GM18873 (cell line): ENCODE results near the gene MKKS.
"Not testable (repeated sequence)": the region's sequence is repeated elsewhere in the genome, so short reads cannot be mapped to it uniquely, and the experiment has no call there.

Experiments
- ATAC-seq: cut with Tn5 transposase; IDR thresholded peaks from one replicate; pipeline ENCODE4 v1.9.1; 2021; ENCODE audit warnings: mild to moderate bottlenecking, moderate library complexity, moderate number of reproducible peaks; ENCODE audit not compliant: unreplicated experiment, low FRiP score

Gene MKKS

DNA sequence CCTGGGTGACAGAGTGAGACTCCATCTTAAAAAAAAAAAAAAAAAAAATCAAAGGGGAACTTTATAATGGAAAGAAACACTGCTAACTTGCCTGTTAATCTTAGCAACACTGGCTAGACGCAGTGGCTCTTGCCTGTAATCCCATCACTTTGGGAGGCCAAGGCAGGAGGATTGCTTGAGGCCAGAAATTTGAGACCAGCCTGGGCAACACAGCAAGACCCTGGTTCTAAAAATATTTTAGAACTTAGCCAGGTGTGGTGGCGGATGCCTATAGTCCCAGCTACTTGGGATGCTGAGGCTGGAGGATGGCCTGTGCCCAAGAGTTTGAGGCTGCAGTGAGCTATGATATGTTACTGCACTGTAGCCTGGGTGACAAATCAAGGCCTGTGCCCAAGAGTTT, 16.8 kb downstream of the MKKS start:
- not testable (repeated sequence) for ATAC-seq

DNA sequence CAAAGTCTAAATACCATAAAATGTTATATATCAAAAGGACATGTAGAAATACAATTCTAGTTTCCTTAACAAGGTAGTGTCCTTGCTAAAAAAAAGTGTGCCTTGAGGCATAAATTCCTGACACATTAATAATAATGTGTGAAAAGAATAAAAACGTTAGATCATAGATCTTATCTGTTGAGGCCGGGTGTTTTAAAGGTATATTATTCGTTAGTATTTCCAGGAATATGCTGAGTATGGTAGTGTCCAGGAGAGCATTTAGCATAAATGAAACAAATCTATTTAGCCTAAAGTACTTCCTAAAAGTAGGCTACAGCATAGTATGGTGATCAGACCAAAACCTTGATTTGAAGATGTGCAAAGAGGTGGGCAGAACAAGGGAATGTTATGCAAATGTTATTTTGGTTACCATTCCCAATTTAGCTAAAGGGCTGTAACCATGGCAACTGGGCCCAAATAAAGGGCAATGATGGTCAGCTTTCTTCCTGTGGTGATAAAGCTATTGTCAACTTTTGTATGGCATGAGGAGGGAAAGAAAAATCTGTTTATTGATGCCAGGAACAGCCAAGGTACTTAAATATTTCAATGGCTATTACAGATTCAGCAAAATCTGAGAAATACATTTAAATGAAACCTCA, 18.9 kb downstream of the MKKS start:
- no peak for ATAC-seq

DNA sequence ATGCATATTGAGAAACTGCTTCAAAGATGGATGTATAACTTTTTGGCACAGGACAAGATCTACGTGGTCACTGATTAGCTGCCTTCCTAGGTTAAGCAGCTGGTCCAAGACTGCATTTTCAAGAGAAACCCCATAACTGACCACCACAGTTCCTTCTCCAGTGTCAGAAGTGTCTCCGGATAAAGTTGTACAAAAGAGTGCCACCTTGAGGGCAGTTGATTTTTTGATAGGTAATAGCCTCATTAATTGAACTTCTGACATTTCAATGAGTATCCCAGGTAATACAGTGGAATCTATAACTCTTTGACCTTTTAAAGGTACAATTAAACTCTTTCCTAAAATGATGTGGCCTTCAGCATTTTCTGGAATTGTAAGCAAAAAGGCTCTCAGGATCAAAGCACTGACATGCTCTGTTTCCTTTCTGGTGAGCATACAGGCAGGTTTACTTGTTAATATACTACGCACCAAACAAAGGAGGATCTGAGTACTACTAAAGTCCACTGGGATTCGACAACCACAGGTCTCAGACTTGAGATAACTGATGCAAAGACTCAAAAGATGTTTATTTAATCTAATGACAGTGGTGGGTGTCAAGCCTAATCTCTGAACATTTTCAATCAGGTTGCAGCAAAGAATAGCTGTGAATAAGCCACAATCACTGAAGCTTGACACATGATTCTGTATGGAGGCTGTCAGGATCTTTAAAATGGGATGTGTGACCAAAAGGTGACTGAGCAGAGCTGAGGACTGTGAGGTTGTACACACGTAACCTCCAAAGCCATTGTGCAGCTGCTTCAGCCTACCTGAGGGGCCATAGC, 21.2 kb downstream of the MKKS start:
- no peak for ATAC-seq

DNA sequence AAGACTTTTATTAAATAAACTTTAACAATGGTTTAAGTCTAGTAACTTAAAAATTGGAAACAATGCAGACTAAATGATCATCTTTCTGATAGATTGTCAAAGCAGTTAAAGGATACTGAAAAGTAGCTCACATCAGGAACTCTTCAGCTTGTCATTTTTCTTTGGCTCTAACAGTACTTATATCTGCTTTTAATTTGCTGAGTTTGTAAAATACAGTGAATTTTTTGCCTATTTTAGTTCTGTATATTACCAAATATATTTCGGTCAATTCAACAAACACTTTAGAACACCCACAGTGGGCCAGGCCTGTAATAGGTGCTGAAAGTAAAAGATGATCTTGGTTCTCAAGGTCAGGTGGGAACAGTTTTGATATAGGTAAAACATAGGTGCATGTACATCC, 22.3 kb downstream of the MKKS start:
- no peak for ATAC-seq

DNA sequence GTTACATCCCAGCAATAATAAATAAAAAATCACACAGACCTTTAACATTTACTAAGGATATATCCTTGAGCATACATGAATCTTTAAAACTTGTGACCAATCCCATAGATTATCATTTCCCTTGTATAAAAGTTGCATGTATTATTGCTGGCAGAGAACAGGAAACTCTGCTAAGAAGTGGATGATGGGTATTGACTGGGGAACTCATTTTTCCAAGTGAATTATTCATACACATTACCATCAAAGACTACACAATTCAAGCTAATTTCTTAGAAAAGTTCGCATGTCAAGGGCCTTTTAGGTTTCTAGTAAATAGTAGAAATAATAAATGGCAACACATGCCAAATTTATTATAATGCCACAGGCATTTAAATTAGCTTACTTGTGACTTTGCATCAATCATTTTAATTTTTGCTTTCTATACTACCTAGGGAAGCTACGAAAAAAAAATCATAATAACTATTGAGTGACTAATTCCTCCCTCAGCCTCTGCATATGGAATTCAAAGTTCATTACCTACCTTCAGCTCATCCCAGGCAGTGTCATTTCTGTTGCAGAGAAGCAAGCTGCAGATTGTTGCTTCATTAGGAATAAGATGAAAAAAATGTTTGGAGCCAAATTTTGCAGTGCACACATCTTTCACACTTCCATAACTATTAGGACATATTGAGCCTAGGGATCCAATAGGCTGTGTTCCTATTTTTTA, 25.8 kb downstream of the MKKS start:
- no peak for ATAC-seq

DNA sequence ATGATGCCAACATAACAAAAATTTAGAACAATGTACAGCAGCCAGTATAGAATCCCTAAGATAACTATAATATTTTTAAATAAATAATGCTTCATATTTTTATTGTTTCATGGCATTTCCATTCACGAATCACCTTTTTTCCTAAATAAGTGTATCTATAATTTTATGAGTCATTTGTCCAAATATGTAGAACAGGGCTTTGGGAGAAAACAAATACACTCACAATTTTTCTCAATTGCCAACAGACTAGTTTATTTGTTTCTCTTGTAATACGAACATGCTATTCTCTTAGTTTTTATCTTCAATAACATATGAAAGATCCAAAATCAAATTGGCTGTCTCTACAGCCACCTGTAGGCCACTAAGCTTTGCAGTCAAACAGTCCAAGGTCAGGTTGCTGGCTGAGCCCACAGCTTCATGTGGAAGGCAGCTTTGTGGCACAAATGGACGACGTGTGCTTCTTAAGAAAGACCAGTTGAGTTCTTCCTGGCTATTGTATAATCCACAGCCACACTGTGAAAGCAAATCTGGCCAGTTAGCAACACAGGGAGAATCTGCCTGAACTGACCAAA, 29.0 kb downstream of the MKKS start:
- no peak for ATAC-seq

DNA sequence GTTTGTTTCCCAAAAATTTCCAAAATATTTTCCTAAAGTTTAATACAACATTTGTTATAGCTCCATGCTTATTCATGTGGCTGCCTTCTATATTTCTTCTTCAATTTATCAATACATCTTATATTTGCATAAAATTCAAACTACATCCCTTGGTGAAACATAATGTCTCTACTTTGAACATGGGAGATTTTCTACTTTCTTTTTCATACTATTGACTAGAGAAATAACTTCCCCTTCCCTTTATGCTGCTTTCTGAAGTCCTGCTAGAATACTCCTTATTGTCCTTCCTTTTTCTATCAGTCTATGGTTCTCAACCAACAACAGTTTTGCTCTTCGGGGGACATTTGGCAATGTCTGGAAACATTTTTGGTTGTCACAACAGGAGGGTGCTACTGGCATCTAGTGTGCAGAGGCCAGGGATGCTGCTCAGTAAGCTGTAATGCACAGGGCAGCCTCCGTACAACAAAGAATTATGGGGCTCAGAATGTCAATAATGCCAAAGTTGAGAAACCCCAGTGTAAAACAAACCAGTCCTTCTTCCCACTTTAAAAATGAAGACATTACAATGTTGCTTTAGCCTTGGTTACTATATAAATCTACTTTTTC, 29.9 kb downstream of the MKKS start:
- ATAC-seq = no peak

DNA sequence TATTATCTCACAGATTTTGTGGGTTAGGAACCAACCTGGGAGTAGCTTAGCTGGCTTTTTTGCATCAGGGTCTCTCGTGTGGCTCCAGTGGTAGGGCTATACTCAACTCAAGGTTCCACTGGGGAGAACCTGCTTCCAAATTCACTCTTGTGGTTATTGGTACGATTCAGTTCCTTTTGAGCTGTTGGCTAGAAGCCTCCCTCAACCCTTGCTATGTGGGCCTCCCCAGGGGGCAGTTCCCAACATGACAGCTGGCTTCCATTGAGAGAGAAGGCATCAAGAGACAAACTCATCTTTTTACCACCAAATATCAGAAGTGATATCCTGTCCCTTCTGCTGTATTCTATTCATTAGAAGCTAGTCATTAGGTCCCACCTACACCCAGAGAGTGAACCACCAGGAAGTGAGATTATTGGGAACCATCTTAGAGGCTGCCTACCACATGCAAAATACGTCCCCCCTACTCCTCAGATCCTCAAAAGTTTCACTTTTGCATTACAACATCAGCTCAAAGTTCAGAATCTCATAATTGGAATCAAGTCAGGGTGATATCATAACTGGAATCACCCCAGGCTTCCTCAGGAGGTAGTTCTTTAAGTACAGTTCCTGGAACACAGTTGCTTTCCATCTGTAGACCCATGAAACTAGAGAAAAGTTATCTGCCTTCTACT, 30.9 kb downstream of the MKKS start:
- no peak for ATAC-seq

DNA sequence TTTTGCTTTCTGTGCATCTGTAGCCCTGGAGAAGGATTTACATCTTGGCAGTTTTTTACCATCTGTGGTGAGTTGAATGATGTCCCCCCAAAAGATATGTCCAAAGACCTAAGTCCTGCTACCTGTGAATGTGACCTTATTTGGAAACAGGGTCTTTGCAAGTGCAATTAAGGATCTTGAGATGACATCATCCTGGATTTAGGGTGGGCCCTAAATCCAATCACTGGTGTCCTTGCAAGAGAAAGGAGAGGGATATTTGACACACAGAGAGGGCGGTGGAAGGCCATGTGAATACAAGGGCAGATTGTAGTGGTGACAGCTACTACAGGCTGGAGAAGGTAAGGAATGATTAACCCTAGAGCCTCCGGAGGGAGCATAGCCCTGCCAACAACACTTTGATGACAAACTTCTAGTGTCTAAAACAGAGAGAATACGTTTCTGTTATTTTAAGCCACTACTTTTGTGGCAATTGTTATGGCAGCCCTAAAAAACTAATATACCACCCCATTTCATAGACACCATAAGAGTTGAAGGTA, 35.1 kb downstream of the MKKS start:
- ATAC-seq = no peak

DNA sequence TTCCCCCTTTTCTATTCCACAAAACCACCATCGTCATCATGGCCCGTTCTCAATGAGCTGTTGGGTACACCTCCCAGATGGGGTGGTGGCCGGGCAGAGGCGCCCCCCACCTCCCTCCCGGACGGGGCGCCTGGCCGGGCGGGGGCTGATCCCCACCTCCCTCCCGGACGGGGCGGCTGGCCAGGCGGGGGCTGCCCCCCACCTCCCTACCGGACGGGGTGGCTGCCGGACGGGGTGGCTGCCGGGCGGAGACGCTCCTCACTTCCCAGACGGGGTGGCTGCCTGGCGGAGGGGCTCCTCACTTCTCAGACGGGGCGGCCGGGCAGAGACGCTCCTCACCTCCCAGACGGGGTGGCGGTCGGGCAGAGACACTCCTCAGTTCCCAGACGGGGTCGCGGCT, 39.3 kb downstream of the MKKS start:
- not testable (repeated sequence) for ATAC-seq

DNA sequence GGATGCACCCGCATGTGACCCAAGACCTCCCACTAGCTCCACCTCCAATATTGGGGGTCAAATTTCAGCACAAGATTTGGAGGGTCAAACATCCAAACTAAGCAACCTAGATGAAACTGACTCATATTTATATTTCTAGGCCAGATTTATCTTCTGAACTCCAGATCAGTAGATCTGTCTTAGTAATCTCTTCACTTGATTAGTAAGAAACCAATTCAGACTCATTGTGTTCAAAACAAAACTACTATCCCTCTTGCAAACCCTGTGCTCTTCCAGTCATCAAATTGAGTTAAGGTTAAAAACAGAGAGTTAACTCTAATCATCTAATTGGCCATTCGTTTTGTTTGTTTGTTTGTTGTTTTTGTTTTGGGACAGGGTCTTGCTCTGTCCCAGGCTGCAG, 43.3 kb downstream of the MKKS start:
- ATAC-seq = no peak

DNA sequence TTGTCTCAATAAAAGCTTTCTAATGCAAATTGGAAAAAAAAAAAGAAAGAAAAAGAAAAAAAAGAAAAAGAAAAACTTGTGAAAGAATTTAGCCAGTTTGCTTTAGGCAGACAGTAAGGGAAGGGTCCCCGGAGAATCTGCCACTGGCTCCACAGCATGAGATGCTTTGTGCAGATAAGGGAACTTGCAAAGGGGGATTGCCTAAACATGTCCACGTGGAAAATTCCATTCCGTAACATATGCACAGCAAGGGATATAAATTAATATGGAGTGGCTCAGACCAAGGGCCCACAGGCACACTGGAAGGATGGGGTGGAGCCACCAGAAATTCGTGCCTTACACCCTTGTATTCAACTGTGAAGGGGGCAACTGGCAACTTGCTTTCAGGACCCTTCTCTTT, 45.4 kb downstream of the MKKS start:
- ATAC-seq = no peak

DNA sequence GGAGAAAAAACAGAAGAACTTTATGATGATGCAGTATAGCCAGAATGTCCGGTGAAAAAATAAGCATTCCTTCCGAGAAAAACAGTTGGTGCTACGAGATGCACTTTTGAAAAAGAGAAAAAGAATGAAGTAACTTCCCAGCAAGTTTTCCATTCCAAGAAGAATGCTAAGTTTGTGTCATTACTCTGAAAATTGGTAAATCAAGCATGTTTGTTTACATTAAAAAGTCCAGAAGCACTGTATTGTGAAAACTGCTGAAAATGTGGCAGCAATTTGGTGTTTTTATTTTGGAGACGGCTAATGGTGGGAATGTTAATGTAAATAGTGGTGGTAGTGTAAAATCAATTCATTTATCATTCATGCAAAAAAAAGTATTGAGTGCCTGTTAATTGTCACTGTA, 46.3 kb downstream of the MKKS start:
- no peak for ATAC-seq

DNA sequence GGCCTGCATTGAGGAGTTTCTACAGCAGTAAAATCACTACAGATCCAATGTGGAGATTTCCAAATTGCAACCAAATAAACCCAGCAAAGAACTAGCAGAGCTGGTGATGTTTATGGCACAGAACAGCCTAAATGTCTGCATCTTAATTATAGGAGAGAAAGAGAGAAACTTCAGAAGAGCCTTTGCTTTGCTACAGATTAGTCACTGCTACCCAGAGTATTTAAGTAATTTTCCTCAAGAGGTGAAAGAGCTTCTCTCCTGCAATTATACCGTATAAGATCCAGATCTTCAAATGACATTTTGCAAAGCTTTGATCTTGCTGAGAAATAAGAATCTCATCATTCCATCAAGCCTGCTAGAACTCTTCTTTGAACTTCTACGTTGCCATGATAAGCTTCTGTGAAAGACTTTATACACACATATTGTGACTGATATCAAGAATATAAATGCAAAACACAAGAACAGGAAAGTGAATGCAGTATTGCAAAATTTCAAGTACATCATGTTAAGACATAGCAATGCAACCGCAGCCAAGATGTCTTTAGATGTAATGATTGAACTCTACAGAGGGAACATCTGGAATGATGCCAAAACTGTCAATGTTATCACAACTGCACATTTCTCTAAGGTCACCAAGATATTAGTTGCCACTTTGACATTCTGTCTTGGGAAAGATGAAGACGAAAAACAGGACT, 48.0 kb downstream of the MKKS start:
- no peak for ATAC-seq

DNA sequence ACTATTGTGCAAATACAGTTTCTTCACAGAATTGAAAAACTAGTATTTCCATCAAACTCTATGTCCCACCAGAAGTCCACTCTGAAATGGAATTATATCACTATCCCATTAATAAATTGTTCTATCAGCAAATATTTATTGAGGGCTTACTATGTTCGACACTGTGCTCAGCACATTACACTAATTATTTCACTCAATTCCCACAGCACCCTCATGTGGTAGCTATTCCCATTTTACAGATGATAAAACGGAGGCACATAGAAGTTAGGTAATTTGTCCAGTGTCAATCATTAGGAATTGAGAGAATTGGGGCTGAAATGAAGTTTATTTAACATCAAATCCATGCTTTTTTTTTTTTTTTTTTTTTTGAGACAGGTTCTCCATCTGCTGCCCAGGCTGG, 52.5 kb downstream of the MKKS start:
- no peak for ATAC-seq

DNA sequence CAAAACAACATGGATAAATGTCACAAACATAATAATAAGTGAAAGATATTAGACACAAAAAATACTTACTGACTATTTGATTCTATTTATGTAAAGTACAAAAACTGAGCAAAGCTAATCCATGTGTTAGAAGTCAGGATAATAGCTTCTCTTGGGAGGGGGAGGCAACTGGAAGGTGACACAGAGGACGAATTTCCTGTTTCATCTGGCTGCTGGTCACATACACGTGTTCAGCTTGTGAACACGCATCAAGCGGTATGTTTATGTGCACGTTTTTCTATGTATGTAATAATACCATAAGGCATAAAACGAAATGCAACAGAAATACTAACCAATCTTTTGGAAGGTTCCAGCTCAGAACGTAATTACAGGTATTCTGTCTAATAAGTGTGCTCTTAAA, 54.3 kb downstream of the MKKS start:
- no peak for ATAC-seq

DNA sequence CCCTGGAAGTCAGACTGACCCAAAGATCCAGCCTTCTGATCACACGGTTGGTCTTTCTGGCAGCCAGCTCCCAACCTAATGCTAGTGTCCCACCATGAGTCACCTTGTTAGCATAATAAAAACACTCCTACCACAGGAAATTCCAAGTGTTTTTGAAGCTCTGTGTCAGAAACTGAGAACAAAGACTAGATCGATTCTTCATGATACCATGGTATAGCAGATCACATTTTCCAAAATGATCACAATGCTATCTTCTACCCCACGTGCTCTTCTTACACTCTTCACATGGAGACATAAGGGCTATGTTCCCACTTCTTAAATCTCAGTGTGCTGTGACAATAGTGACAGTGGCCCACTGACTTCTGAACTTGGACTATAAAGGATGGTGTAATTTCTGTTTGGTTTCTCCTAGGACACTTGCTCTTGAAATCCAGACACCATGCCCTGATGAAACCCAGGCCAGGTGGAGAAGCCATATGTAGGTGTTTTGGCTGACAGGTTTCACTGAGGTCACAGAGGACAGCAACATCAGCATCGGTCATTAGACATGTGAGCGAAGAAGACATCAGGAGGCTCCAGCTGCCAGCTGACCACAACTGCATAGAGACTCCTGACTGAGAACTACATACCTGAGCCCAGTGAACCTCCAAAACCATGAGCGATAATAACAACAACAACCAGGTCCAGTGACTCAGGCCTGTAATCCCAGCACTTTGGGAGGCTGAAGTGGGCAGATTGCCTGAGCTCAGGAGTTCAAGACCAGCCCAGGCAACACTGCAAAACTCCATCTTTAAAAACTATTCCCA, 57.5 kb downstream of the MKKS start:
- ATAC-seq = no peak

DNA sequence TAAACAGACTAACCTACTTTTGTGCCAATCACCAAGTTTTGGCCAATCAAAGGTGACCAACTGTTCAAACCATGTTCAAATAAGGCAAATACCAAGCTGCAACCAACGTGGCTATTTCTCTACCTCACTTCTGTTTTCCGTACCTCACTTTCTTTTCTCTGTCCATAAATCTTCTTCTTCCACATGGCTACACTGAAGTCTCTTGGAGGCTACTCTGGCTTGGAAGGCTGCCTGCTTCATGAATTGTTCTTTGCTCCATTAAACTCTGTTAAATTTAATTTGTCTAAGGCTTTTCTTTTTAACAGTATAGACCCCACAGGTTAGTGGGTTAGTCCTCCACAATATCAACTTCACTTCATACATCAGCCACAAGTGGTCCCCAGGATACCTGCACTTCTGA, 58.8 kb downstream of the MKKS start:
- no peak for ATAC-seq

DNA sequence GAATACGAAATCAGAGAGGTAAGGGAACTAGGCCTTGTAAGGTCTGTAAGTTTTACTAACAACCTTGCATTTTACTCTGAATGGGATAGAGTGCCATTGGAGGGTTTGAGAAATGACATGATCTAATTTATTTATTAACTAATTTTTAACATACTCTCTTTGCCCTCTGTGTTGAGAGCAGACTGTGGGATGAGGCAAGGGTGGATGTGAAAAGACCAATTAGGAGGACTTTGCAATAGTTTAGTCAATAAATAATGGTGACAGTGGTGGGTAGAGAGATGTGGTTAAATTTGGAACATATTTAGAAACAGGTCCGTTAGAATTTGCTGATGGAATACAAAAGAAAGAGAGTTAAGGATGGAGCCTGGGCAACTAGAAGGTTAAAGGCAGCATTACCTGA, 60.0 kb downstream of the MKKS start:
- no peak for ATAC-seq
